ENCODE measurements around the gene DNTT.

- TF ChIP-seq POLR2A (IDR thresholded peaks at IDR 0.05) (no peak), CTCF (IDR thresholded peaks at IDR 0.05) (no peak)
These were observed 47.8 kb downstream of the DNTT start for GRCh38 chr10:96352027-96352426.

Data from testis (tissue), 2 donors.